Measurements from ENCODE around the gene SMIM44.

SMIM44 gene

DNA sequence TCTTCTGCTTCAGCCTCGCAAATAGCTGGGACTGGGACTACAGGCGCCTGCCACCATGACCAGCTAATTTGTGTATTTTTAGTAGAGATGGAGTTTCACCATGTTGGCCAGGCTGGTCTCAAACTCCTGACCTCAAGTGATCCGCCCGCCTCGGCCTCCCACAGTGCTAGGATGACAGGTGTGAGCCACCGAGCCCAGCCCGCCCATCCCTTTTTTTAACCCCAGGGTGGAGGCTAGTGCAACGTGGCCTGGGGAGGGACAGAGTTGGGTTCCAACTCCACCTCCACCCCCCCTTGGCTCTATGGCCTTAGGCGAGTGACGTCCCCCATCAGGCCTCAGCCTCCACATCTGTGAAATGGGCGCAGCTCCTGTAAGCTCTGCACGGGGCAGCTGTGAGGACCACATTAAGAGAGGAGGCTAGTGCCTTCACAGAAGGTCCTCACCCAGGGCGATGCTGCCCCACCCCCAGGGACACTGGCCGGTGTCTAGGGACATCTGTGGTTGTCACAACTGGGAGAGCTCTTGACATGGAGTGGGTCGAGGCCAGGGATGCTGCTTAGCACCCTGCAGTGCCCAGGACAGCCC, 40.7 kb downstream of the SMIM44 start:
- H4K20me1 ChIP-seq = peaks cover 69% of the 10 kb centered on the region
- H3K9ac ChIP-seq = no peak overlapping the region
- no peak overlapping the region for H3K4me3 ChIP-seq
- peak overlapping the region; percentile 85; the same call in 1 of the 2 replicates for H3K4me2 ChIP-seq
- H3K27ac ChIP-seq = no peak overlapping the region
- peaks cover 74% of the 10 kb centered on the region for H3K36me3 ChIP-seq
- H3K27me3 ChIP-seq = no peaks in the 10 kb centered on the region
- TF ChIP-seq Cebpa-rat (IDR thresholded peaks at IDR 0.05) = no peak
- H3K4me1 ChIP-seq = peaks cover 62% of the 10 kb centered on the region
- H3K9me3 ChIP-seq = no peaks in the 10 kb centered on the region

DNA sequence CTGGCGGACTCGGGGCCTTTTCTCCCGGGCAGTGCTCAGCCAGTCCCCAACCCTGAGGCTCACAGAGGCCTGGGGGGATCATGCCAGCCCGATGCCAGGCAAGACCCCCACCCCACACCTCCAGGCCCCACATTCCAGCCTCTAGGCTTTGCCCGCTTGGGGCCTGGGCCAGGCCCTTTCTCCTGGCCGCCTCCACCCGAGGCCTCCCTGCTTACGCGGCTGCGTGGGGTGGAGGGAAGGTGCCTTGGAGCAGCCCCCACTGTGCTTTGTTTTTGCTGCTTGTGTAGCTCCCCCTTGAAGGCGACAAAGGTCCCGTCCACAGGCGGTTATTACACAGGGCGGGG, 41.3 kb downstream of the SMIM44 start:
- H4K20me1 ChIP-seq = peaks cover 65% of the 10 kb centered on the region
- H3K4me3 ChIP-seq = no peak overlapping the region
- no peaks in the 10 kb centered on the region for H3K9me3 ChIP-seq
- peak overlapping the region; percentile 56 for H3K27ac ChIP-seq
- peak overlapping the region; percentile 55 for H3K4me2 ChIP-seq
- H3K27me3 ChIP-seq = no peaks in the 10 kb centered on the region
- 0 out of 2 replicates have a peak overlapping the region, but pooled peaks have one; percentile 12 for H3K9ac ChIP-seq
- H3K4me1 ChIP-seq = peaks cover 62% of the 10 kb centered on the region
- peaks cover 75% of the 10 kb centered on the region for H3K36me3 ChIP-seq
- TF ChIP-seq Cebpa-rat (IDR thresholded peaks at IDR 0.05) = no peak

DNA sequence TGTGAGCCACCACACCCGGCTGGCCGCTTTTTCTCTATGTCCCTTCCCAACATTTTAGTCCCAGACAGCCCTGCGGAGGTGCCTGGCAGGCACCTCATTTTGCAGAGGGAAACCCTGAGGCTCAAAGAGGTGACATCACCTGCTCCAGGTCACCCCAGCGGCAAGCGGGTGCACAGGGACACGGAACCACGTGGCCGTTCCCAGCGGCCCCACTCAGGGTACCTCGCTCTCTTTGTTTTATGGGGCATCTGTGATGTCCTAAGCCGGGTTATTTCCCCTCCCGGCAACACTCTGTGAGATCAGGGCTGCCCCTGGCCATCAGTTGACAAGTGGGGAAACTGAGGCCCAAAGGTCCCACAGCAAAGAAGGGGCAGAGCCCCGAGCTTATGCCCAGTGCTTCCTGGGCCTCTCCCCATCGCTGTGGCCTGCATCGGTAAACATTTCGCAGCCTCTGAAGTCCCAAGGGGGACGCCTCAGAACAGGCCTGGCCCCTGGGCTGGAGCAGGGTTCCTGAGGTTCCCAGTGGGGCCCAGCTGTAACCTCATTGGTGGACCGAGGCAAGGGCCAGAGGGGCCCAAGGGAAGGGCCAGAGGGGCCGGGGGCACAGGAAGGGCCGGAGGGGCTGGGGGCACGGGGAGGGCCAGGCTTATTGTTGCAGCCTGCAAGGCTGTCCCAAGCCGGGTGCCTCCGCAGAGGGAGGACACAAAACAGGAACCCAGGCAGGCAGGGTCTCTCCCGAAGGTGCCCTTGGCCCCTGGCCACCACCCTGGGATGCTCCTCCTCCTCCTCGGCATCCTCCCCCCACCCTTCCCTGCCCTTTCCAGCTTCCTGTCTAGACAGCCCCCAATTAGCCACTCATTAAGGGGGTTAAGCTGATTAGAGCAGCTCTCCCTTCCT, 41.9 kb downstream of the SMIM44 start:
- Histone ChIP-seq H3K4me1 (peaks cover 62% of the 10 kb centered on the region), H3K9me3 (no peaks in the 10 kb centered on the region), H3K4me2 (peak overlapping the region; percentile 55), H3K4me3 (no peak overlapping the region), H3K27ac (peak overlapping the region; percentile 56), H3K27me3 (no peaks in the 10 kb centered on the region), H4K20me1 (peaks cover 60% of the 10 kb centered on the region), H3K9ac (peak overlapping the region; percentile 28; the same call in 1 of the 2 replicates), H3K36me3 (peaks cover 76% of the 10 kb centered on the region)
- no peak for TF ChIP-seq Cebpa-rat (IDR thresholded peaks at IDR 0.05)

DNA sequence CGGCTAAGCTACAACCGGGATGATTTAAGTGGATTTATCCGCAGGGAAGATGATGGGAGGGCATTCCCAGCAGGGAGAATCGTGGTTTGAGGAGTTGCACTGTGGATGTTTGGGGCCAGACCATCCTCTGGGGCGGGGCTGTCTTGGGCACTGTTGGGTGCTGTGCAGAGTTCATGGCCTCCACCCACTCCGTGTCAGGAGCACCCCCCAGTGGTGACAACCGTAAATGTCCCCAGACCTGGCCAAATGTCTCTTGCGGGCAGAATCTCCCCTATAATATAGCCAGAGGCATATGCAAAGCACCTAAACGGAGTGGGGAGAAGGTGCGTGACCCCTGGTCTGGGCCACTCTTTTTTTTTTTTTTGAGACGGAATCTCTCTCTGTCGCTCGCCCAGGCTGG, 43.2 kb downstream of the SMIM44 start:
- H3K4me2 ChIP-seq = no peak overlapping the region
- TF ChIP-seq Cebpa-rat (IDR thresholded peaks at IDR 0.05) = no peak
- no peaks in the 10 kb centered on the region for H3K27me3 ChIP-seq
- no peak overlapping the region for H3K27ac ChIP-seq
- no peak overlapping the region for H3K9ac ChIP-seq
- peaks cover 57% of the 10 kb centered on the region for H3K4me1 ChIP-seq
- no peak overlapping the region for H3K4me3 ChIP-seq
- H3K36me3 ChIP-seq = peaks cover 72% of the 10 kb centered on the region
- H3K9me3 ChIP-seq = no peaks in the 10 kb centered on the region
- peaks cover 47% of the 10 kb centered on the region for H4K20me1 ChIP-seq

DNA sequence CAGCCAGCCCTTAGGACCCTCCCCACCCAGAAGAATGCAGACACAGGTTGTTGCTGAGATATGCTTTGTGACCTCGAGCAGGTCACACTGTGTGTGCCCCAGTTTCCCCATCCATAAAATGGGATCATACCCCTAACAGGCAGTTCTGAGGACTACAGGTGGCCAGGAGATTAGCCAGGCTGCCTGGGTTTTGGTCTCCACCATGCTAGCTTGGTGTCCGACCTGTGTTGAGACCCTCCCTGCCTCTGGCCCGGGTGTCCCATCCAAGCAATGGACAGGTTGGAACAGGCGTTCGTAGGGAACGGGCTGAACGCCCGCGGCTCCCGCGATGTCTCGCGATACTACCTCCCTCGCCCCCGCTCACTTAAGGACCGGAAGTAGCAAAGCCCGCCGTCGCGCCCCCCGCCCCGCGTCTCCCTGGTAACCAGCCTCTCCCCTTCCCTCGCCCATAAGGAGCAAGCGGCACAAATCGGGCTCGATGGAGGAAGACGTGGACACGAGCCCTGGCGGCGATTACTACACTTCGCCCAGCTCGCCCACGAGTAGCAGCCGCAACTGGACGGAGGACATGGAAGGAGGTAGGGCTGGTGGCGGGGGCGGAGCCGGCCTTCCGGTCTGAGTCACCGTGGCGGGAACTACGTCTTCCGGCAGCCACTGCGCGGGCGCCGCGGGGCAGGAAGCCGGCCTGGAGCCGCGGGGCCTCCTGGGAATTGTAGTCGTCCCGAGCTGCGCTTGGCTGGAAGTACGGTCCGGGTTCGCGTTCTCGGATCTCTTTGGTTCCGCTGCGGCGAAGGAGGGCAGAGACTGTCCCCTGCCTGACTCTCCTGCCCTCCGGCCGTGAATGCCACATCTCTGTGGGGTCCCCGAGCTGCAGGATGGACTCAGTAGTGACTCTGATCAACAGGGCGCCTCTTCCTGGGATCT, 48.3 kb downstream of the SMIM44 start:
- H3K27ac ChIP-seq = peak overlapping the region; percentile 85

DNA sequence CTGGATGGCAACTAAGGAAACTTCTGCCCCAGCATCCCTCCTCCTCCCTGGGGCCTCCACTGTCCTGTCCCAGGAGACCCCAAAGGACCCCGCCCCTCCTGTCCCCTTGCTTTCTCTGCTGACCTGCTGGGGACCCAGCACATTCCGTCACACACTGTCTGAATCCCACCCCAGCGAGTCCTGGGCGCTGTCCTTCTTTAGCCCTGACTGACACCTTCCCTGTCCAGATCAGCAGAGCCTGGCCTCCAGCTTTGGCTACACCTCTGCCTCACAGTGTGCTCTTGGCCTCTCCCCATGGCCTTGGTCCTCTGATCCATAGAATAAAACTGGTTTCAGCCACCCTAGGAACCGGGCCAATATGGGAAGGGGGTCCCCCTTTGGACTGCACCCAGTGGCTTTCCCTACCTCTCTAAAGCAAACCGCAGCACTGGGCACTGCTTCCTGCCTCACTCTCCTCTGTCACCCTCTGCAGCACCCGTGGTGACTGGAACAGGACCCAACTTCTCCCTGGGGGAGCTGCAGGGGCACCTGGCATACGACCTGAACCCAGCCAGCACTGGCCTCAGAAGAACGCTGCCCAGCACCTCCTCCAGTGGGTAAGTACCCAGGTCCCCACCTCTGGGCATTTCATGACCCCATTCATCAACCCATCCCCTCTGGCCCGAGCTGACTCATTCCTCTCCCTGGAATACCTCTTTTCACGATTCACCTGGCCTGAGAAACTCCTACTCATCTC, 49.3 kb downstream of the SMIM44 start:
- H3K4me3 ChIP-seq = no peak overlapping the region
- H3K4me2 ChIP-seq = peak overlapping the region; percentile 93
- peak overlapping the region; percentile 76; the same call in 1 of the 2 replicates for H3K9ac ChIP-seq
- peaks cover 67% of the 10 kb centered on the region for H3K36me3 ChIP-seq
- TF ChIP-seq Cebpa-rat (IDR thresholded peaks at IDR 0.05) = no peak
- no peaks in the 10 kb centered on the region for H3K9me3 ChIP-seq
- no peaks in the 10 kb centered on the region for H4K20me1 ChIP-seq
- H3K4me1 ChIP-seq = peaks cover 54% of the 10 kb centered on the region
- no peaks in the 10 kb centered on the region for H3K27me3 ChIP-seq
- peak overlapping the region; percentile 85 for H3K27ac ChIP-seq

More for the DNA sequence above, 48.3 kb downstream of the SMIM44 start:
- Histone ChIP-seq H3K9ac (peak overlapping the region; percentile 76), H3K9me3 (no peaks in the 10 kb centered on the region), H3K36me3 (peaks cover 69% of the 10 kb centered on the region), H4K20me1 (peaks cover 1% of the 10 kb centered on the region; the same call in 1 of the 2 replicates), H3K4me3 (peak overlapping the region; percentile 68), H3K27me3 (no peaks in the 10 kb centered on the region), H3K4me2 (peak overlapping the region; percentile 93), H3K4me1 (peaks cover 45% of the 10 kb centered on the region)
- no peak for TF ChIP-seq Cebpa-rat (IDR thresholded peaks at IDR 0.05)

DNA sequence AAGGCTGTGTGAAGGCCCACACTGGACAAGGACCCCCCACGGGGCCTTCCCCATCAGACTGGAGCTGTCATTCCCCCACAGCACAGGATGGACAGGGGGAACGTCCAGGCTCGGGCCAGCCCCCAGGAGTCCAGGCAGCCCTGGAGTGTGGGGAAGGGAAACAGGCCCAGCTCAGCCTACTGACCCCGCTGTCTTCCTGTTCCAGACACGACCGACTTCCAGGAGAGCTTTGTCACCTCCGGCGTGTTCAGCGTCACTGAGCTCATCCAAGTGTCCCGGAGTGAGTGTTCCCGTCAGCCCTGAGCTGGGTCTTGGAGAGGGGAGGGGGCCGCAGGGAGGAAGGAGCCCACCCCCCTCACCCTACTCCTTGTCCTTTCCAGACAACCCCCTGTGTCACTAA, 49.9 kb downstream of the SMIM44 start:
- no peak for TF ChIP-seq Cebpa-rat (IDR thresholded peaks at IDR 0.05)
- Histone ChIP-seq H3K9ac (no peak overlapping the region), H3K9me3 (no peaks in the 10 kb centered on the region), H3K36me3 (peaks cover 61% of the 10 kb centered on the region), H3K27ac (0 out of 2 replicates have a peak overlapping the region, but pooled peaks have one; percentile 2), H3K4me1 (peaks cover 60% of the 10 kb centered on the region), H3K27me3 (no peaks in the 10 kb centered on the region), H4K20me1 (no peaks in the 10 kb centered on the region), H3K4me3 (no peak overlapping the region), H3K4me2 (no peak overlapping the region)
